ENCODE measurements around the gene CAPNS1. TPM values are rescaled to one million over a fixed set of nuclear protein-coding genes. Genes with fewer than 3 reads are reported as not detected.

The CAPNS1 gene
- total RNA-seq, 6 experiments from 2014 or later = 1,039 to 1,309 (median 1,209) TPM

GRCh38 chr19:36140304-36141038 lies 605 bp downstream of the CAPNS1 start:
- peaks cover 32% of the 10 kb centered on the region for H3K36me3 Mint-ChIP-seq (ENCODE audit: low read depth)
- DNase-seq = no peak
- peaks cover 5% of the 10 kb centered on the region for H3K9me3 Mint-ChIP-seq
- peak overlapping the region; percentile 98 for H3K4me3 Mint-ChIP-seq
- H3K27ac Mint-ChIP-seq = peak overlapping the region; percentile 97
- peaks cover 31% of the 10 kb centered on the region for H3K4me1 Mint-ChIP-seq (ENCODE audit: low read depth)
- H3K27me3 Mint-ChIP-seq (ENCODE audit: insufficient read depth) = peaks cover 10% of the 10 kb centered on the region
- TF ChIP-seq CTCF (IDR thresholded peaks at IDR 0.05) = no peak

- peak; percentile 72 for DNase-seq
- H3K27me3 Mint-ChIP-seq (ENCODE audit: insufficient read depth) = peaks cover 10% of the 10 kb centered on the region
- peaks cover 23% of the 10 kb centered on the region for H3K4me1 Mint-ChIP-seq (ENCODE audit: low read depth)
- peak overlapping the region; percentile 97 for H3K27ac Mint-ChIP-seq
- TF ChIP-seq CTCF (IDR thresholded peaks at IDR 0.05) = no peak
- H3K9me3 Mint-ChIP-seq = peaks cover 5% of the 10 kb centered on the region
- peaks cover 36% of the 10 kb centered on the region for H3K36me3 Mint-ChIP-seq (ENCODE audit: low read depth)
- H3K4me3 Mint-ChIP-seq = peak overlapping the region; percentile 98
Measured at GRCh38 chr19:36141039-36141927, 1.4 kb downstream of the CAPNS1 start.

GRCh38 chr19:36142046-36142445 lies 2.2 kb downstream of the CAPNS1 start:
- Mint-ChIP-seq H3K27ac (no peak overlapping the region), H3K4me3 (peak overlapping the region; percentile 45), H3K36me3 (ENCODE audit: low read depth) (peaks cover 44% of the 10 kb centered on the region), H3K9me3 (peaks cover 5% of the 10 kb centered on the region), H3K27me3 (ENCODE audit: insufficient read depth) (peaks cover 9% of the 10 kb centered on the region), H3K4me1 (ENCODE audit: low read depth) (peaks cover 16% of the 10 kb centered on the region)
- no peak for TF ChIP-seq CTCF (IDR thresholded peaks at IDR 0.05)
- DNase-seq = no peak

- no peak for TF ChIP-seq CTCF (IDR thresholded peaks at IDR 0.05)
- peaks cover 7% of the 10 kb centered on the region for H3K27me3 Mint-ChIP-seq (ENCODE audit: insufficient read depth)
- peak overlapping the region; percentile 16; the same call in 1 of the 2 replicates for H3K27ac Mint-ChIP-seq
- no peak for DNase-seq
- H3K9me3 Mint-ChIP-seq = peaks cover 5% of the 10 kb centered on the region
- no peak overlapping the region for H3K4me3 Mint-ChIP-seq
- peaks cover 12% of the 10 kb centered on the region for H3K4me1 Mint-ChIP-seq (ENCODE audit: low read depth)
- H3K36me3 Mint-ChIP-seq (ENCODE audit: low read depth) = peaks cover 46% of the 10 kb centered on the region
Measured at GRCh38 chr19:36142496-36142895, 2.6 kb downstream of the CAPNS1 start.

- Mint-ChIP-seq H3K36me3 (ENCODE audit: low read depth) (peaks cover 57% of the 10 kb centered on the region), H3K9me3 (peaks cover 5% of the 10 kb centered on the region), H3K27ac (no peak overlapping the region), H3K27me3 (ENCODE audit: insufficient read depth) (peaks cover 7% of the 10 kb centered on the region), H3K4me3 (no peak overlapping the region), H3K4me1 (ENCODE audit: low read depth) (peaks cover 15% of the 10 kb centered on the region)
- no peak for DNase-seq
- TF ChIP-seq CTCF (IDR thresholded peaks at IDR 0.05) = no peak
Measured at GRCh38 chr19:36144624-36145023, 4.8 kb downstream of the CAPNS1 start.
